Fibroblast of lung (primary cell): Measurements from ENCODE around the gene CTF1.

Experiments used
- EZH2 ChIP-seq: IDR thresholded peaks from 2 replicates; pipeline ENCODE4 v1.5.1; 2012; ENCODE audit warnings: low read length, control low read depth, mild to moderate bottlenecking; ENCODE audit errors: missing control alignments
- TF ChIP-seq, protein P1 (sequence below), 2 donors: IDR thresholded peaks in 1 of 2; conservative IDR thresholded peaks in 1 of 2; 1 replicate in 1 of 2; 2 replicates in 1 of 2; pipeline ENCODE4 v1.5.1; 2011 to 2012; ENCODE audit warnings: low read length in 2 of 2, control low read depth in 1 of 2, inconsistent platforms in 1 of 2, low read depth in 1 of 2, mild to moderate bottlenecking in 1 of 2

DNA sequence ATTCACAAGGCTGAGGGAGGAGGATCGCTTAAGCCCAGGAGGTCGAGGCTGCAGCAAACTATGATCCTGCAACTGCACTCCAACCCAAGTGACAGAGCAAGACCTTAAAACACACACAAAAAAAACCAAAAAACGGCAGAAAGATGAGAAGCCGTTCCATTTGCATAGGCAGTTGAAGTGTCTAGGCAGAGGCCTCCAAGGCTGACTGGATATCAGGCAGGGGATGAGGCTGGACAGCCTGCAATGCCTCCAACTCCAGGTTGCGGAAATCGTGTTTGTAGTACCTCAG is 25.0 kb downstream of the CTF1 start:
- TF ChIP-seq, protein P1, sequence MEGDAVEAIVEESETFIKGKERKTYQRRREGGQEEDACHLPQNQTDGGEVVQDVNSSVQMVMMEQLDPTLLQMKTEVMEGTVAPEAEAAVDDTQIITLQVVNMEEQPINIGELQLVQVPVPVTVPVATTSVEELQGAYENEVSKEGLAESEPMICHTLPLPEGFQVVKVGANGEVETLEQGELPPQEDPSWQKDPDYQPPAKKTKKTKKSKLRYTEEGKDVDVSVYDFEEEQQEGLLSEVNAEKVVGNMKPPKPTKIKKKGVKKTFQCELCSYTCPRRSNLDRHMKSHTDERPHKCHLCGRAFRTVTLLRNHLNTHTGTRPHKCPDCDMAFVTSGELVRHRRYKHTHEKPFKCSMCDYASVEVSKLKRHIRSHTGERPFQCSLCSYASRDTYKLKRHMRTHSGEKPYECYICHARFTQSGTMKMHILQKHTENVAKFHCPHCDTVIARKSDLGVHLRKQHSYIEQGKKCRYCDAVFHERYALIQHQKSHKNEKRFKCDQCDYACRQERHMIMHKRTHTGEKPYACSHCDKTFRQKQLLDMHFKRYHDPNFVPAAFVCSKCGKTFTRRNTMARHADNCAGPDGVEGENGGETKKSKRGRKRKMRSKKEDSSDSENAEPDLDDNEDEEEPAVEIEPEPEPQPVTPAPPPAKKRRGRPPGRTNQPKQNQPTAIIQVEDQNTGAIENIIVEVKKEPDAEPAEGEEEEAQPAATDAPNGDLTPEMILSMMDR (conservative IDR thresholded peaks at IDR 0.05 in 1 of 2, IDR thresholded peaks at IDR 0.05 in 1 of 2; ENCODE audit: low read depth in 1 of 2, low read length in 2 of 2) = no peak
- no peak for TF ChIP-seq EZH2
